Measurements from ENCODE around the gene DHRS7. TPM values are rescaled to one million over a fixed set of nuclear protein-coding genes. Genes with fewer than 3 reads are reported as not detected.

Gene DHRS7
- 54.0 and 88.7 TPM in 2 replicates for polyA plus RNA-seq (2012; rRNA removed)
- polyA plus RNA-seq (2012; cell fraction: cytosol; rRNA removed) = 69.0 and 72.0 TPM in 2 replicates
- polyA plus RNA-seq (2012; cell fraction: nucleus; rRNA removed) = 49.4 and 61.8 TPM in 2 replicates

GRCh38 chr14:60164712-60165546 lies at the start of gene DHRS7:
Gene DHRS7, minus strand, starts transcription at chr14:60165398. Its CDS starts 89 bp downstream, at chr14:60165309.
- H3F3A ChIP-seq (replicated peaks; ENCODE audit: insufficient read depth) = peaks cover 7% of the 10 kb centered on the region
- peaks cover 6 to 11% of the 10 kb centered on the region in 2 experiments; a peak in 3 of 4 replicates for H3K4me1 ChIP-seq (ENCODE audit: control insufficient read depth in 1 of 2, insufficient read depth in 2 of 2, low read depth in 1 of 2, low read length in 1 of 2)
- H2AFZ ChIP-seq (ENCODE audit: low read depth) = peak within 1 kb of the TSS; percentile 99
- peak; percentile 94 for DNase-seq
- peaks cover 47% of the 10 kb centered on the region for H3K79me2 ChIP-seq (ENCODE audit: insufficient read depth)
- ChIA-PET CTCF (interaction anchor here (0.7 to 3.5 kb wide), 9 partner anchors 9 to 200 kb away, joined by 3 to 33 read pairs (median 4); no protein-coding TSS in a partner anchor), POLR2A (interaction anchor here (1.0 to 1.5 kb wide), 5 partner anchors 11 to 84 kb away, joined by 3 to 16 read pairs (median 7); partner anchors contain the start of genes PCNX4 and PPM1A)
- peaks cover 4 to 7% of the 10 kb centered on the region in 2 experiments for H3K36me3 ChIP-seq (replicated peaks in 1 of 2; ENCODE audit: control insufficient read depth in 1 of 2, insufficient read depth in 2 of 2, low read length in 1 of 2)
- H3K9me2 ChIP-seq = no peaks in the 10 kb centered on the region
- peak within 1 kb of the TSS; percentile 82 for H3K9ac ChIP-seq
- H3K27me3 ChIP-seq (ENCODE audit: insufficient read depth) = no peaks in the 10 kb centered on the region
- H3K4me3 ChIP-seq (ENCODE audit: low read depth in 2 of 2, low read length in 1 of 2) = peak within 1 kb of the TSS; percentile 79 to 94
- WGBS (ENCODE audit: low lambda C conversion rate) = 2% methylated on average over 30 of the region's 68 CpGs
- H3K9me3 ChIP-seq = no peaks in the 10 kb centered on the region
- peak within 1 kb of the TSS; percentile 78 to 96 for H3K27ac ChIP-seq (ENCODE audit: low read depth in 2 of 2, low read length in 1 of 2)
- no peaks in the 10 kb centered on the region for H4K20me1 ChIP-seq (ENCODE audit: insufficient read depth)
- peak within 1 kb of the TSS; percentile 87 for H3K4me2 ChIP-seq
- TF ChIP-seq ZBTB33 (IDR thresholded peaks at IDR 0.05; ENCODE audit: borderline replicate concordance, low read depth) (no peak), RCOR1 (IDR thresholded peaks at IDR 0.05; ENCODE audit: low read length) (0 out of 2 replicates have a peak, but pooled peaks have one; percentile 50), SIN3A (IDR thresholded peaks at IDR 0.05; ENCODE audit: borderline replicate concordance, low read depth, low read length) (0 out of 2 replicates have a peak, but pooled peaks have one; percentile 29), GATA2 (CRISPR knock-in tag; IDR thresholded peaks at IDR 0.05) (no peak; the same call in 1 of the 2 replicates), RAD21 (IDR thresholded peaks at IDR 0.05; ENCODE audit: low read length) (peak; percentile 31), MXI1 (IDR thresholded peaks at IDR 0.05; ENCODE audit: low read depth, low read length) (peak; percentile 31; the same call in 1 of the 2 replicates), ELF1 (IDR thresholded peaks at IDR 0.05) (no peak), USF1 (IDR thresholded peaks at IDR 0.05; ENCODE audit: borderline replicate concordance, low read depth) (no peak), FOXJ3 (CRISPR knock-in tag; IDR thresholded peaks at IDR 0.05) (no peak), RXRA (IDR thresholded peaks at IDR 0.05; ENCODE audit: borderline replicate concordance, low read depth) (no peak), NFIC (IDR thresholded peaks at IDR 0.05; ENCODE audit: borderline replicate concordance) (no peak; the same call in 1 of the 2 replicates), PBX3 (IDR thresholded peaks at IDR 0.05) (no peak), USF2 (IDR thresholded peaks at IDR 0.05; ENCODE audit: borderline replicate concordance, low read depth, low read length) (no peak), TCF12 (IDR thresholded peaks at IDR 0.05) (no peak), REST (IDR thresholded peaks at IDR 0.05; ENCODE audit: low read depth, low read length) (no peak), SMC3 (IDR thresholded peaks at IDR 0.05; ENCODE audit: low read depth, low read length) (no peak), CHD2 (IDR thresholded peaks at IDR 0.05; ENCODE audit: low read length, partially characterized antibody) (peak; percentile 10), FOXM1 (IDR thresholded peaks at IDR 0.05; ENCODE audit: low read depth) (no peak), GABPA (IDR thresholded peaks at IDR 0.05; ENCODE audit: low read depth) (no peak), TEAD4 (IDR thresholded peaks at IDR 0.05; ENCODE audit: borderline replicate concordance, insufficient read depth) (no peak), NRF1 (IDR thresholded peaks at IDR 0.05; ENCODE audit: low read depth, low read length) (peak; percentile 45), POLR2AphosphoS5 (IDR thresholded peaks at IDR 0.05; ENCODE audit: low read depth, low read length) (peak; percentile 67), JUND (IDR thresholded peaks at IDR 0.05) (no peak), RFX5 (IDR thresholded peaks at IDR 0.05; ENCODE audit: low read length) (no peak), TAF1 (IDR thresholded peaks at IDR 0.05; ENCODE audit: borderline replicate concordance, low read depth, low read length) (peak; percentile 73; the same call in 1 of the 2 replicates)

Measured in SK-N-SH (cell line).